Body of pancreas (tissue), 4 donors: ENCODE results near the gene CTNND1. TPM values are rescaled to one million over a fixed set of nuclear protein-coding genes. Genes with fewer than 3 reads are reported as not detected.
A peak's percentile ranks its signal among the peaks of the same experiment; 100 is the strongest.

Experiments used
- ATAC-seq: fragments of 150-250 bp; one replicate; pipeline ENCODE4 v1.9.1; 2016
- DNase-seq, 4 donors: peaks; one replicate each; pipeline ENCODE4 v3.0.0-alpha.2; 2019
- H3K27ac ChIP-seq, 4 donors: fragments of 200-600 bp; sonication (generic); 1 replicate in 3 of 4; 2 replicates in 1 of 4; pipeline versions ENCODE4 v1.5.1 to v1.6.1; 2016 to 2019; ENCODE audit warnings: mild to moderate bottlenecking in 1 of 4, mixed read lengths in 1 of 4, moderate library complexity in 1 of 4
- H3K27me3 ChIP-seq, 2 donors: fragments of 200-600 bp; sonication (generic); one replicate each; pipeline ENCODE4 v1.6.0; 2016; ENCODE audit warnings: mild to moderate bottlenecking in 1 of 2
- H3K36me3 ChIP-seq, 2 donors: fragments of 200-600 bp; sonication (generic); replicated peaks in 1 of 2; 2 replicates each; pipeline ENCODE4 v1.5.1; 2016; ENCODE audit warnings: low read depth in 2 of 2; ENCODE audit not compliant: insufficient read depth in 1 of 2
- H3K4me1 ChIP-seq: fragments of 200-600 bp; sonication (generic); one replicate; pipeline ENCODE4 v1.6.0; 2016
- H3K4me3 ChIP-seq, 2 donors: fragments of 200-600 bp; sonication (generic); 1 replicate in 1 of 2; 2 replicates in 1 of 2; pipeline ENCODE4 v1.5.1; 2016 to 2019
- H3K9me3 ChIP-seq, 3 donors: fragments of 200-600 bp; sonication (generic); 1 replicate in 2 of 3; 2 replicates in 1 of 3; pipeline ENCODE4 v1.5.1; 2016
- CTCF ChIP-seq, 7 experiments: fragments of 450-650 bp in 4 of 7; fragments of 200-600 bp in 3 of 7; sonication (generic) in 3 of 7; IDR thresholded peaks; one replicate each; pipeline ENCODE4 v1.5.1; 2016 to 2019; ENCODE audit warnings: antibody characterized with exemption in 7 of 7
- POLR2A ChIP-seq, 3 donors: fragments of 450-650 bp; IDR thresholded peaks; one replicate each; pipeline ENCODE4 v1.6.1; 2016; ENCODE audit warnings: antibody characterized with exemption in 3 of 3, mild to moderate bottlenecking in 2 of 3
- WGBS, 2 donors: methylation state at CpG; one replicate each; pipeline ENCODE4 v1.1.5; 2017; 5-methylcytosine and 5-hydroxymethylcytosine counted together
- intact Hi-C: fragments of 100-400 bp; cut with DNase I; formaldehyde crosslinking; loops from one replicate; pipeline ENCODE4 v1.15.1; 2023
- total RNA-seq, 2 donors: library from RNA; depleted of rRNA; stranded (reverse); fragments of >200 nt; gene quantifications; one replicate each; pipeline ENCODE4 v1.1.0, GENCODE V29; 2016

CTNND1 gene
- total RNA-seq, 2 donors from 2014 or later, result 115 to 178 TPM

GRCh38 chr11:57776031-57776521 lies 14.5 kb downstream of the CTNND1 start:
- Histone ChIP-seq H3K27ac (peak overlapping the region; percentile 52 to 89 (median 81)), H3K9me3 (no peaks in the 10 kb centered on the region), H3K27me3 (no peaks in the 10 kb centered on the region), H3K36me3 (no peaks in the 10 kb centered on the region), H3K4me1 (peaks cover 93% of the 10 kb centered on the region), H3K4me3 (no peak overlapping the region)
- DNase-seq (no peak), ATAC-seq (no peak)
- intact Hi-C loops, result no loop called here
- TF ChIP-seq POLR2A (IDR thresholded peaks at IDR 0.05) (no peak), CTCF (IDR thresholded peaks at IDR 0.05) (no peak)
- WGBS, 2 donors, result 67 to 72% methylated on average over 3 of the region's 3 CpGs

GRCh38 chr11:57776577-57777210 lies 15.1 kb downstream of the CTNND1 start:
- H3K27ac ChIP-seq, result peak overlapping the region; percentile 52 to 89 (median 81)
- peaks cover 94% of the 10 kb centered on the region for H3K4me1 ChIP-seq
- whole genome bisulfite sequencing, 2 donors, result 5 to 20% methylated on average over 2 of the region's 2 CpGs
- no peaks in the 10 kb centered on the region for H3K27me3 ChIP-seq
- no peak overlapping the region for H3K4me3 ChIP-seq
- H3K9me3 ChIP-seq, result no peaks in the 10 kb centered on the region
- TF ChIP-seq CTCF (IDR thresholded peaks at IDR 0.05), result no peak
- TF ChIP-seq POLR2A (IDR thresholded peaks at IDR 0.05), result no peak
- H3K36me3 ChIP-seq, result no peaks in the 10 kb centered on the region
- ATAC-seq (no peak), DNase-seq (no peak)
- intact Hi-C loops, result no loop called here

- Histone ChIP-seq H3K4me1 (peaks cover 94% of the 10 kb centered on the region), H3K4me3 (no peak overlapping the region), H3K9me3 (no peaks in the 10 kb centered on the region), H3K27me3 (no peaks in the 10 kb centered on the region), H3K36me3 (no peaks in the 10 kb centered on the region), H3K27ac (peak overlapping the region; percentile 76 to 91 (median 88))
- ATAC-seq (peak; percentile 27), DNase-seq (peak; percentile 46 to 67 (median 66))
- WGBS, 2 donors, result 0 to 15% methylated on average over 3 of the region's 3 CpGs
- intact Hi-C loops, result no loop called here
- TF ChIP-seq POLR2A (IDR thresholded peaks at IDR 0.05), result no peak
- TF ChIP-seq CTCF (IDR thresholded peaks at IDR 0.05), result peak in 1 of 7 experiments; percentile 6
Measured at GRCh38 chr11:57777969-57778317, 16.3 kb downstream of the CTNND1 start.

- peak overlapping the region; percentile 76 to 91 (median 88) for H3K27ac ChIP-seq
- H3K4me3 ChIP-seq, result no peak overlapping the region
- H3K9me3 ChIP-seq, result no peaks in the 10 kb centered on the region
- DNase-seq, result peak; percentile 90 to 95 (median 94)
- intact Hi-C loops, result no loop called here
- H3K27me3 ChIP-seq, result no peaks in the 10 kb centered on the region
- no peaks in the 10 kb centered on the region for H3K36me3 ChIP-seq
- peak in 2 of 3 donors; percentile 54 to 55 for TF ChIP-seq POLR2A (IDR thresholded peaks at IDR 0.05)
- no peak for TF ChIP-seq CTCF (IDR thresholded peaks at IDR 0.05)
- peaks cover 96% of the 10 kb centered on the region for H3K4me1 ChIP-seq
- peak; percentile 89 for ATAC-seq
- WGBS, 2 donors, result 0 to 6% methylated on average over 6 of the region's 6 CpGs
Measured at GRCh38 chr11:57778318-57779037, 16.9 kb downstream of the CTNND1 start.
